Measurements from ENCODE around the gene PHF2. TPM values are rescaled to one million over a fixed set of nuclear protein-coding genes. Genes with fewer than 3 reads are reported as not detected.
A peak's percentile ranks its signal among the peaks of the same experiment; 100 is the strongest.

Gene PHF2
- total RNA-seq, 6 experiments from 2014 or later, result 15.4 to 17.5 (median 16.6) TPM

DNA sequence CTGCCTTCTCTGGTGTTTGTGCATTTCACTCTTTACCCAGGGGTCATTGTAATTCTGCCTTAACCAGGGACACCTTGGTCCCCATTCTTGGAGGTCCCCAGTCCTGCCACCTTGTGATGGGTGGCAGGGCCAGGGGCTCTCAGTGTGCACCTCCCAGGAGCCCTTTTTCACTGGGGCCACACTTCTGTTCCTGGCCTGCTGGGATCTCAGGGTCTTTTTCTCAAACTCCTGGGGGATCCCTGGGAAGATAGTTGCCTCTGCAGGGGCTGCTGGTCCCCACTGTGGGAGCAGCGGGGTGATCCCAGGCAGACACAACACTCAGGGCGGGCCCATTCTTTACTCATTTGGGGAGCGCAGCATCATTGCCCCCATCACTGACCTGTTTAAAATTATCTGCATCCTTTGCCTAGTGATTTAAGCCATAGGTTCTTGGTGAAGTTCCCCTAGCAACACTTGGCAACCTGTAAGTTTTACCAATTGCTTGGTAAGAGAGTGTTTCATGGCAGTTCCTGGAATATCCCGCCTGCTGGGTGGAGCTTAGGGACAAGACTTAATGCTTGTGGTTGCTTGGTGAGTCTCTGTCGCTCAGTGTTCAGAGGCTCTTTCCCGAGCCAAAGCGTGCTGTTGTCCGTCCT lies 15.7 kb downstream of the PHF2 start:
- no peaks in the 10 kb centered on the region for H3K36me3 Mint-ChIP-seq (ENCODE audit: low read depth)
- TF ChIP-seq, protein P1, sequence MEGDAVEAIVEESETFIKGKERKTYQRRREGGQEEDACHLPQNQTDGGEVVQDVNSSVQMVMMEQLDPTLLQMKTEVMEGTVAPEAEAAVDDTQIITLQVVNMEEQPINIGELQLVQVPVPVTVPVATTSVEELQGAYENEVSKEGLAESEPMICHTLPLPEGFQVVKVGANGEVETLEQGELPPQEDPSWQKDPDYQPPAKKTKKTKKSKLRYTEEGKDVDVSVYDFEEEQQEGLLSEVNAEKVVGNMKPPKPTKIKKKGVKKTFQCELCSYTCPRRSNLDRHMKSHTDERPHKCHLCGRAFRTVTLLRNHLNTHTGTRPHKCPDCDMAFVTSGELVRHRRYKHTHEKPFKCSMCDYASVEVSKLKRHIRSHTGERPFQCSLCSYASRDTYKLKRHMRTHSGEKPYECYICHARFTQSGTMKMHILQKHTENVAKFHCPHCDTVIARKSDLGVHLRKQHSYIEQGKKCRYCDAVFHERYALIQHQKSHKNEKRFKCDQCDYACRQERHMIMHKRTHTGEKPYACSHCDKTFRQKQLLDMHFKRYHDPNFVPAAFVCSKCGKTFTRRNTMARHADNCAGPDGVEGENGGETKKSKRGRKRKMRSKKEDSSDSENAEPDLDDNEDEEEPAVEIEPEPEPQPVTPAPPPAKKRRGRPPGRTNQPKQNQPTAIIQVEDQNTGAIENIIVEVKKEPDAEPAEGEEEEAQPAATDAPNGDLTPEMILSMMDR (IDR thresholded peaks at IDR 0.05), result no peak
- DNase-seq, result no peak
- no peak overlapping the region for H3K27ac Mint-ChIP-seq
- H3K4me3 Mint-ChIP-seq, result no peak overlapping the region
- H3K9me3 Mint-ChIP-seq, result no peaks in the 10 kb centered on the region
- H3K27me3 Mint-ChIP-seq (ENCODE audit: insufficient read depth), result peaks cover 2% of the 10 kb centered on the region; the same call in 1 of the 2 replicates
- peaks cover 50% of the 10 kb centered on the region for H3K4me1 Mint-ChIP-seq (ENCODE audit: low read depth)

GRCh38 chr9:93592643-93593021 lies 16.2 kb downstream of the PHF2 start:
- Mint-ChIP-seq H3K4me3 (no peak overlapping the region), H3K4me1 (ENCODE audit: low read depth) (peaks cover 50% of the 10 kb centered on the region), H3K27ac (no peak overlapping the region), H3K27me3 (ENCODE audit: insufficient read depth) (peaks cover 2% of the 10 kb centered on the region; the same call in 1 of the 2 replicates), H3K36me3 (ENCODE audit: low read depth) (no peaks in the 10 kb centered on the region), H3K9me3 (no peaks in the 10 kb centered on the region)
- DNase-seq, result no peak
- TF ChIP-seq, protein P1 (IDR thresholded peaks at IDR 0.05), result peak; percentile 37

- no peak overlapping the region for H3K4me3 Mint-ChIP-seq
- H3K27me3 Mint-ChIP-seq (ENCODE audit: insufficient read depth), result peaks cover 2% of the 10 kb centered on the region; the same call in 1 of the 2 replicates
- TF ChIP-seq, protein P1 (IDR thresholded peaks at IDR 0.05), result no peak
- DNase-seq, result no peak
- H3K9me3 Mint-ChIP-seq, result no peaks in the 10 kb centered on the region
- no peaks in the 10 kb centered on the region for H3K36me3 Mint-ChIP-seq (ENCODE audit: low read depth)
- peaks cover 47% of the 10 kb centered on the region for H3K4me1 Mint-ChIP-seq (ENCODE audit: low read depth)
- H3K27ac Mint-ChIP-seq, result no peak overlapping the region
Measured at GRCh38 chr9:93593144-93593658, 16.8 kb downstream of the PHF2 start.

GRCh38 chr9:93594041-93594756 lies 17.8 kb downstream of the PHF2 start:
- H3K4me3 Mint-ChIP-seq, result no peak overlapping the region
- peaks cover 38% of the 10 kb centered on the region for H3K4me1 Mint-ChIP-seq (ENCODE audit: low read depth)
- DNase-seq, result no peak
- H3K27me3 Mint-ChIP-seq (ENCODE audit: insufficient read depth), result peaks cover 2% of the 10 kb centered on the region; the same call in 1 of the 2 replicates
- TF ChIP-seq, protein P1 (IDR thresholded peaks at IDR 0.05), result no peak
- H3K36me3 Mint-ChIP-seq (ENCODE audit: low read depth), result no peaks in the 10 kb centered on the region
- H3K9me3 Mint-ChIP-seq, result no peaks in the 10 kb centered on the region
- H3K27ac Mint-ChIP-seq, result no peak overlapping the region; the same call in 1 of the 2 replicates

- H3K36me3 Mint-ChIP-seq (ENCODE audit: low read depth), result no peaks in the 10 kb centered on the region
- peaks cover 2% of the 10 kb centered on the region; the same call in 1 of the 2 replicates for H3K27me3 Mint-ChIP-seq (ENCODE audit: insufficient read depth)
- H3K4me3 Mint-ChIP-seq, result no peak overlapping the region
- H3K9me3 Mint-ChIP-seq, result no peaks in the 10 kb centered on the region
- peaks cover 25% of the 10 kb centered on the region for H3K4me1 Mint-ChIP-seq (ENCODE audit: low read depth)
- H3K27ac Mint-ChIP-seq, result no peak overlapping the region
- TF ChIP-seq, protein P1 (IDR thresholded peaks at IDR 0.05), result no peak
- DNase-seq, result no peak
Measured at GRCh38 chr9:93595461-93595860, 19.1 kb downstream of the PHF2 start.

Data from HFFc6 (cell line).